ENCODE data around the gene SNUPN.

The SNUPN gene

DNA sequence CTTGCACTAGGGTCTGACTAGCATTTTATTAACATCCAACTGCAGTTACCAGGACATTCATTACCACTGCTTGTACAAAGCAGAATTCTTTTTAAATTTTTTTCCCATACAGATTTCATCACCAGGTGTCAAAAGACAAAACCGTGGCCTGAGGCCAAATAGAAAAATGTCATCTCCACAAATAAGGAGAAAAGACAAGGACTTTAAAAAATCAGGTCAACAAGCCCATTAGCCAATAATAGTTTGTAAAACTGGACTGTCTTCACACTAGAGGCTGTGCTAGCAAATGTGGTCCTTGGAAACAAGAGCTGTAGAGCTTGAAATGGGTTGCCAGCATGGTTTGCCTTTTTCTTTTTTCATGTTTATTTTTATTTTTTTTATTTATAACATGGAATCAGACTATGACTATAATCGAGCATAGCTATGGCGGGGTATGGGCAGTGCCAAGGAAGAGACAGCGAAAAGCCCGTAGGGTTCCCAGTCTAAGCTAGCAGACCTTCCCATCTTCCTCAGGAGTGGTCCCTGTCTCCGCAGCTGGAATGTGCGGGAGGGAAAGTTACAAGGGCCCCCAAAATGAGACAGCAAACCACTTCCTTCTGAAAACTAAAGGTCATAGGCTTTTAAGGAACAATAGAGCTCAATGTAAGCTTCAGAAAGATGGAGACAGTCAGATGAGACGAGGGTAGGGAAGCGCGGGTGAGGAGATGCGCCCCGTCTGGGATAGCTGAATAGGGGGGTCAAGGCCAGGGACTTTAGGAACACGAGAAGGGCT is 47.9 kb downstream of the SNUPN start:
- TF ChIP-seq, protein P1, sequence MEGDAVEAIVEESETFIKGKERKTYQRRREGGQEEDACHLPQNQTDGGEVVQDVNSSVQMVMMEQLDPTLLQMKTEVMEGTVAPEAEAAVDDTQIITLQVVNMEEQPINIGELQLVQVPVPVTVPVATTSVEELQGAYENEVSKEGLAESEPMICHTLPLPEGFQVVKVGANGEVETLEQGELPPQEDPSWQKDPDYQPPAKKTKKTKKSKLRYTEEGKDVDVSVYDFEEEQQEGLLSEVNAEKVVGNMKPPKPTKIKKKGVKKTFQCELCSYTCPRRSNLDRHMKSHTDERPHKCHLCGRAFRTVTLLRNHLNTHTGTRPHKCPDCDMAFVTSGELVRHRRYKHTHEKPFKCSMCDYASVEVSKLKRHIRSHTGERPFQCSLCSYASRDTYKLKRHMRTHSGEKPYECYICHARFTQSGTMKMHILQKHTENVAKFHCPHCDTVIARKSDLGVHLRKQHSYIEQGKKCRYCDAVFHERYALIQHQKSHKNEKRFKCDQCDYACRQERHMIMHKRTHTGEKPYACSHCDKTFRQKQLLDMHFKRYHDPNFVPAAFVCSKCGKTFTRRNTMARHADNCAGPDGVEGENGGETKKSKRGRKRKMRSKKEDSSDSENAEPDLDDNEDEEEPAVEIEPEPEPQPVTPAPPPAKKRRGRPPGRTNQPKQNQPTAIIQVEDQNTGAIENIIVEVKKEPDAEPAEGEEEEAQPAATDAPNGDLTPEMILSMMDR (IDR thresholded peaks at IDR 0.05), result no peak

DNA sequence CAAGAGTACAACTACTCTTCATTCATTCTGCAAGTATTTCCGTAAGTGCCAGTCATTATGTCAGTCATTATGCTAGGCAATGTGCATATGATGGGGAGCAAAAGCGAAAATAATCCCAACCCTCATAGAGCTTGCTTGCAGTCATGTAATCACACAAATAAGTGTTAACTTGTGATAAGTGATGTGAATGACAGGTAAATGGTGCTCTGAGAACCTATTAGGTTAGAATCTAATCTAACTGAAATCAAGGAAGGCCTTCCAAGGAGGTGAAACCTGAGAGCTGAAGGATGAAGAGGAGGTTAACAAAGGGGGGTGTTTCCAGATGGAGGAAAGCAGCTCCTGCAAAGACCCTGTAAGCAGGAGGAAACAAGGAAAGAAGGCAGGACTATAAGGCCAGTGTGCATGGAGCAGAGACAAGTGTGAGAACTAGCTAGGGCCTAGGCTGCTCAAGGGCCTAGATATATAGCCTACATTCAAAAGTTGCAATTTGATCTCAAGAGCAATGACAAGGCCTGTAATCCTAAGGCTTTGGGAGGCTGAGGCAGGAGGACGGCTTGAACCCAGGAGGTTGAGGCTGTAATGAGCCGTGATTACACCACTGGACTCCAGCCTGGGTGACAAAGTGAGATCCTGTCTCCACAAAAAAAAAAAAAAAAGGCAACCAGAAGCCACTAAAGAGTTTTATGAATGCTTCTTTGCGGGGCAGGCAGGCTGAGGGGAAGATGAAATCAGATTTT is 51.7 kb downstream of the SNUPN start:
- TF ChIP-seq, protein P1 (IDR thresholded peaks at IDR 0.05), result no peak

DNA sequence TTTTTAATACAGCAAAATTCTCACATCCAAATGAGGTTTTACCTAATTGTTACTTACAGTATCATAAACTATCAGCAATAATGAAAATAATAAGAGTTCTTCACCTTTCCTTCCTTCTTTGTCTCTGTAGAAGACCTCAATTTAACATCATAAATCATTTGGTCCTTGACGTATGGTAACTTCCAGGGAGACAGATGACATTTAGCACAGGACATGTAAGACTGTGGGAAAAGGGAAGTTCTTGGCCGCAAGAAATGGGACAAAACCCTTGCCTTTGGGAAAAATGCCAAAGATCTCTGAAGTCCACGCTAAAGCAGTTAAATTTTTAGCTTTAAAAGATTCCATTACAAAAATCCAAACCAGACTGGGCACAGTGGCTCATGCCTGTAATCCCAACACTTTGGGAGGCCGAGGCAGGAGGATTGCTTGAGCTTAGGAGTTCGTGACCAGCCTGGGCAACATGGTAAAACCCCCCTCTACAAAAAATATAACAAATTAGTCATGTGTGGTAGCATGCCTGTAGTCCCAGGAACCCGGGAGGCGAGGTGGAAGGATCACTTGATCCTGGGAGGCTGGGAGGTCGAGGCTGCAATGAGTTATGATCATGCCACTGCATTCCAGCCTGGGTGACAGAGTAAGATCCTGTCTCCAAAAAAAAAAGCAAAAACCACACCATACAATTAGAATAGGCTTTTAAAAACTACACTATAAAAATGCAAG is 55.2 kb downstream of the SNUPN start:
- TF ChIP-seq, protein P1 (IDR thresholded peaks at IDR 0.05), result no peak

DNA sequence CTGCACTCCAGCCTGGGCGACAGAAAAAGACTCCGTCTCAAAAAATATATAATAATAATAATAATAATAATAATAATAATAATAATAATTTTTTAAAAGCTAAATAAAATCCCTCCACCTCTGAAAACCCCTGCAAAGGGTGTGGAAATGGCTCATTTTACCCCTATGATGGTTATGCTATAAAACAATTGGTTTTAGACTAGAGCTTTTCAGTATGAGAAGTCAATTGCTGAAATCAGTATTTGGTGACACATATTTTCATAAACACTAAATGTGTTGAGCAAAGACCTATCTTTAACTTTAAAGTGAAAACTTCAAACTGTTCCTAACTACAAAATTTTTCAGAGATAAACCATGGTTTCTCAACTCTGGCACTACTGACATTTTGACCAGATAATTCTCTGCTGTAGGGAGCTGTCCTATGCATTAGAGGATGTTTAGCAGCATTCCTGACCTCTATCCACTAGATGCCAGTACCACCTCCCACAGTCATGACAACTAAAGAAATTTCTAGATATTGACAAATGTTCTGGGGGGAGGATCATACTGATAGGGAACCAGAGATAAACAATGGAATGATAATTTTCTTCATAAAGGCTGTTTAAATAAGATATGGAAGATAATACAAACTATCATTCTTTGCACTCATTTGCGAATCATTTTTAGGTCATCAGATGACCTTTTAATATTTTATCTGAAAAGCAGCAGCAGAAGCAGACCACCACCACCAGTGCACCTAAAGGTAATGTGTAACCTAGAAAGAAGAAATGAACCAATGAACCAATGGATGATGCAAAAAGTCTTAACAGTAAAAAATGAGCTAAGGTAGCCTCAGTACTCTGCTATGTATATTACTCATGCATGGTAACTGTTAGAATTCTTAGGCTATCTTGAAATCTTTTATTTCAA is 60.2 kb downstream of the SNUPN start:
- TF ChIP-seq, protein P1 (IDR thresholded peaks at IDR 0.05), result no peak

DNA sequence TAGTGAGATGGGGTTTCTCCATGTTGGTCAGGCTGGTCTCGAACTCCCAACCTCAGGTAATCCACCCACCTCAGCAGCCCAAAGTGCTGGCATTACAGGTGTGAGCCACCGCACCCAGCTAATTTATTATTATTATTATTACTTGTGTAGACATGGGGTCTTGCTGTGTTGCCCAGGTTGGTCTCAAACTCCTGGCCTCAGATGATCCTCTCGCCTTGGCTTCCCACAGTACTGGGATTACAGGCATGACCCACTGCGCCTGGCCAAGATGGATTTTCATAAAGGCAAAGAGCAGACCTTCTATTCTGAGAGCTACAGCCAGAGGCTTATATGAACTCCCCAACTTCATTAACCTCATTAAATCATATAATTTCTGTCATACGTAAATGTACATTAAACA is 63.6 kb downstream of the SNUPN start:
- TF ChIP-seq, protein P1 (IDR thresholded peaks at IDR 0.05), result no peak

DNA sequence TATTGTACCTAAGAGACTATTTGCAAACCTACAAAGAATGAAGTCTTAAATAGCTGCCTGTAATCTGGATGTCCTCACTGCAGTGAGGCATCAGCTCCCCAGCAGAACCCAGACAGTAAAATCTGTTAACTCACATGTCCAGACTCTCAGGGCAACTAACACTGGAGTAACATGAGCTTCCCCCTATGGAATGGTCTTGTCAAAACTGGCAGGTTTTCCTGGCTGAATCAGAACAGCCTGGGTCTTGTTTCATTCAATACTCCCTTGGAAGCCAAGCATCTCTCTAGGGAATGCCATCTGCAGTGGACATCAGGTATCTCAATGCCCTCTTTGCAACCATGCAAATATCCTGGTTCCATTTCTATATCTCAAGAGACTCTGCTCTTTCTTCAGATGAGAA is 70.8 kb downstream of the SNUPN start:
- TF ChIP-seq, protein P1 (IDR thresholded peaks at IDR 0.05), result no peak

DNA sequence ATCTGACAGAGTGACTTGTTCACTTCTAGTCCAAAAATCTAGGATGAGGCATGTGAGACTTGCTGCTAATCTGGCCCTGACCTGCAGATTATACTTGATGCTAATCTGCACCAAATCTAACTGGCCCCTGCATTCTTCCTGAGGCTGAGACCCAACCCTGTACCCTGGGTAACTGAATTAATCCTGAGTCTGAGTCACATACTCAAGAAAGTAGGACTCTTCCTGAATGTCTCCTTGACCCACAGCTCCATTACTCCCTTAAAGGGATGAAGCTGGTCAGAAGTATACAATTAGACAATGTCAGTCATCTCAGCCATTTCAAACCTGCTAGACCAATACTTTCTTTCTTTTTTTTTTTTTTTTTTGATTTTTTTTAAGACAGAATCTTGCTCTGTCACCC is 71.9 kb downstream of the SNUPN start:
- TF ChIP-seq, protein P1 (IDR thresholded peaks at IDR 0.05), result no peak
